HEK293 (cell line): ENCODE results near the gene ECPAS.
A peak's percentile ranks its signal among the peaks of the same experiment; 100 is the strongest.
"Not testable (repeated sequence)": the region's sequence is repeated elsewhere in the genome, so short reads cannot be mapped to it uniquely, and the experiment has no call there.

Experiments
- CTCF ChIA-PET: fragments of 350-600 bp; formaldehyde crosslinking; extraction: SDS; loops from one replicate; lab custom pipeline; 2021; ENCODE audit warnings: antibody characterized with exemption; lab: Yijun Ruan, JAX
- POLR2A ChIA-PET: fragments of 300-600 bp; formaldehyde crosslinking; extraction: SDS; loops from one replicate; lab custom pipeline; 2020; ENCODE audit warnings: antibody characterized with exemption, inconsistent platforms; lab: Yijun Ruan, JAX
- H3K27ac ChIP-seq: fragments of 200-500 bp; sonication (Bioruptor generic); 2 replicates; pipeline ENCODE4 v1.5.1; 2014; ENCODE audit warnings: low read depth, low read length, control low read depth, inconsistent platforms; ENCODE audit errors: extremely low read depth
- H3K36me3 ChIP-seq, 2 experiments: fragments of 200-500 bp in 1 of 2; sonication (Bioruptor generic) in 1 of 2; 1 replicate in 1 of 2; 2 replicates in 1 of 2; pipeline ENCODE4 v1.5.1; 2014 to 2017; ENCODE audit warnings: inconsistent platforms in 2 of 2, low read length in 2 of 2; ENCODE audit not compliant: control insufficient read depth in 2 of 2, insufficient read depth in 1 of 2
- H3K4me1 ChIP-seq: fragments of 200-500 bp; sonication (Bioruptor generic); 2 replicates; pipeline ENCODE4 v1.5.1; 2014; ENCODE audit warnings: mild to moderate bottlenecking, low read length, inconsistent platforms; ENCODE audit not compliant: control insufficient read depth, insufficient read depth
- H3K4me3 ChIP-seq: 2 replicates; pipeline ENCODE4 v1.5.1; 2011; ENCODE audit warnings: low read depth, mild to moderate bottlenecking, control low read depth, low read length, moderate library complexity
- H3K9me3 ChIP-seq: fragments of 200-500 bp; sonication (Bioruptor generic); 2 replicates; pipeline ENCODE4 v1.5.1; 2014; ENCODE audit warnings: low read depth, low read length, inconsistent platforms; ENCODE audit not compliant: control insufficient read depth, insufficient read depth
- HOXC10 ChIP-seq: sonication (generic); formaldehyde crosslinking; IDR thresholded peaks from 2 replicates; pipeline ENCODE4 v1.8.1; 2023; ENCODE audit warnings: mild to moderate bottlenecking, missing genetic modification reagents
- KLF8 ChIP-seq: fragments of 450-650 bp; formaldehyde crosslinking; IDR thresholded peaks from 2 replicates; pipeline ENCODE4 v1.5.1; 2016; ENCODE audit warnings: missing biosample characterization, missing genetic modification characterization
- MYNN ChIP-seq: fragments of 450-650 bp; formaldehyde crosslinking; IDR thresholded peaks from 2 replicates; pipeline ENCODE4 v1.5.1; 2016; ENCODE audit warnings: missing biosample characterization, missing genetic modification characterization, borderline replicate concordance
- MZF1 ChIP-seq: fragments of 450-650 bp; formaldehyde crosslinking; IDR thresholded peaks from 2 replicates; pipeline ENCODE4 v1.5.1; 2017; ENCODE audit warnings: missing biosample characterization, missing genetic modification characterization, borderline replicate concordance
- REPIN1 ChIP-seq: fragments of 450-650 bp; formaldehyde crosslinking; IDR thresholded peaks from 2 replicates; pipeline ENCODE4 v1.5.1; 2017; ENCODE audit warnings: missing biosample characterization, missing genetic modification characterization, low read depth
- SETDB1 ChIP-seq: IDR thresholded peaks from one replicate; pipeline ENCODE4 v1.6.1; 2017; ENCODE audit warnings: mild to moderate bottlenecking, low read length, moderate library complexity, mixed read lengths; ENCODE audit not compliant: insufficient read length
- TRIM28 ChIP-seq: IDR thresholded peaks from 2 replicates; pipeline ENCODE4 v1.6.1; 2011; ENCODE audit warnings: low read length, control low read depth, borderline replicate concordance
- ZBTB7A ChIP-seq: fragments of 450-650 bp; formaldehyde crosslinking; IDR thresholded peaks from 2 replicates; pipeline ENCODE4 v1.5.1; 2016; ENCODE audit warnings: low read depth, missing biosample characterization, missing genetic modification characterization
- ZFHX2 ChIP-seq: fragments of 450-650 bp; formaldehyde crosslinking; conservative IDR thresholded peaks from 2 replicates; pipeline ENCODE4 v1.5.1; 2016; ENCODE audit warnings: missing biosample characterization, missing genetic modification characterization
- ZFP41 ChIP-seq: fragments of 450-650 bp; formaldehyde crosslinking; IDR thresholded peaks from 2 replicates; pipeline ENCODE4 v1.5.1; 2016; ENCODE audit warnings: missing biosample characterization, missing genetic modification characterization, borderline replicate concordance
- ZIC2 ChIP-seq: fragments of 450-650 bp; formaldehyde crosslinking; IDR thresholded peaks from 2 replicates; pipeline ENCODE4 v1.5.1; 2016; ENCODE audit warnings: missing biosample characterization, missing genetic modification characterization
- ZNF114 ChIP-seq: fragments of 450-650 bp; formaldehyde crosslinking; IDR thresholded peaks from 2 replicates; pipeline ENCODE4 v1.5.0; 2017; ENCODE audit warnings: missing biosample characterization, missing genetic modification characterization
- ZNF140 ChIP-seq: fragments of 450-650 bp; formaldehyde crosslinking; IDR thresholded peaks from 2 replicates; pipeline ENCODE4 v1.5.1; 2016; ENCODE audit warnings: missing biosample characterization, missing genetic modification characterization
- ZNF19 ChIP-seq: fragments of 450-650 bp; formaldehyde crosslinking; IDR thresholded peaks from 2 replicates; pipeline ENCODE4; 2016; ENCODE audit warnings: missing biosample characterization, missing genetic modification characterization, low read depth
- ZNF391 ChIP-seq: fragments of 450-650 bp; formaldehyde crosslinking; IDR thresholded peaks from 2 replicates; pipeline ENCODE4 v1.5.1; 2016; ENCODE audit warnings: low read depth, missing biosample characterization, missing genetic modification characterization, borderline replicate concordance
- ZNF48 ChIP-seq: fragments of 450-650 bp; formaldehyde crosslinking; IDR thresholded peaks from 2 replicates; pipeline ENCODE4 v1.5.1; 2016; ENCODE audit warnings: missing biosample characterization, missing genetic modification characterization
- ZNF510 ChIP-seq: fragments of 450-650 bp; formaldehyde crosslinking; IDR thresholded peaks from 2 replicates; pipeline ENCODE4 v1.5.1; 2018; ENCODE audit warnings: mild to moderate bottlenecking, missing genetic modification characterization, missing biosample characterization; ENCODE audit not compliant: insufficient replicate concordance
- ZNF529 ChIP-seq: fragments of 450-650 bp; formaldehyde crosslinking; IDR thresholded peaks from 2 replicates; pipeline ENCODE4 v1.5.1; 2017; ENCODE audit warnings: missing genetic modification characterization, missing biosample characterization; ENCODE audit not compliant: insufficient replicate concordance
- ZNF585B ChIP-seq: fragments of 450-650 bp; formaldehyde crosslinking; IDR thresholded peaks from 2 replicates; pipeline ENCODE4 v1.5.1; 2016; ENCODE audit warnings: missing biosample characterization, missing genetic modification characterization
- ZNF701 ChIP-seq: fragments of 450-650 bp; formaldehyde crosslinking; IDR thresholded peaks from 2 replicates; pipeline ENCODE4 v1.5.1; 2016; ENCODE audit warnings: missing biosample characterization, missing genetic modification characterization
- ZNF837 ChIP-seq: fragments of 450-650 bp; formaldehyde crosslinking; IDR thresholded peaks from 2 replicates; pipeline ENCODE4 v1.5.1; 2016; ENCODE audit warnings: missing biosample characterization, missing genetic modification characterization
- TF ChIP-seq, protein P1 (sequence below): fragments of 450-650 bp; formaldehyde crosslinking; IDR thresholded peaks from 2 replicates; pipeline ENCODE4 v1.5.1; 2016; ENCODE audit warnings: missing biosample characterization, missing genetic modification characterization
- TF ChIP-seq, protein P2 (sequence below): fragments of 450-650 bp; formaldehyde crosslinking; IDR thresholded peaks from 2 replicates; pipeline ENCODE4 v1.5.1; 2017; ENCODE audit warnings: missing biosample characterization, missing genetic modification characterization

Gene ECPAS

DNA sequence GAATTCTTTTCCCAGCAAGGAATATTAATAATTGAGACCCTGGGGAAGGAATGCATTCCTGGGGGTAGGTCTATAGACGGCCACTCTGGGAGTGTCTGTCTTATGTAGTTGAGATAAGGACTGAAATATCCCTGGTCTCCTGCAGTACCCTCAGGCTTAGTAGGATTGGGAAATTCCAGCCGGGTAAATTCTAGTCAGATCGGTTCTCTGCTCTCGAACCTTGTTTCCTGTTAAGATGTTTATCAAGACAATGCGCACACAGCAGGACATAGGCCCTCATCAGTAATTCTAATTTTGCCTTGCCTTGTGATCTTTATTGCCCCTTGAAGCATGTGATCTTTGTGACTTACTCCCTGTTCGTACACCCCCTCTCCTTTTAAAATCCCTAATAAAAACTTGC is 27.4 kb upstream of the ECPAS start:
- CTCF ChIA-PET, H3K9me3 ChIP-seq, H3K4me3 ChIP-seq, H3K27ac ChIP-seq, H3K4me1 ChIP-seq, POLR2A ChIA-PET, H3K36me3 ChIP-seq: not testable (repeated sequence)
- 0 out of 2 replicates have a peak, but pooled peaks have one; percentile 18 for TF ChIP-seq TRIM28
- TF ChIP-seq SETDB1 = peak; percentile 18

DNA sequence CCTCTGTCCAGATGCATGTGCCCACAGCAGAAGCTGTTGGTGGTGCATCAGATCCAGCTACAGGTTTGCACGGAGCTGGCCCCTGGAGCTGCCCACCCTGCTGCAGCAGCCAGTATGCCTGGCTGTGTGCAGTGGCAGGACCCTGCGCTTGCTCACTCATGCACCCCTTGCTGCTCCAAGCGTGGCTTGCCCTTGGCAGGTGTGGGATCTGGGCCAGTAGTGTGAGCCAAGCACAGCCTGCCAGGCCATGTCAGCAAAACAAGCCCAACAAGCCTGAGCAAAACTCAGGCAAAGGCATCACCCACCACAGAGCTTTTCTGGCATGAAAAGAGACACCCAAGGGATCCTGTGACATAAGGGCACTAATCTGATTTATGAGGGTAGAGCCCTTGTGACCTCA is 18.3 kb upstream of the ECPAS start:
- POLR2A ChIA-PET = interaction anchor here (0.7 kb wide), 1 partner anchor 23 kb away, joined by 4 read pairs; no protein-coding TSS in a partner anchor
- H3K4me3 ChIP-seq = no peak overlapping the region
- no peaks in the 10 kb centered on the region for H3K4me1 ChIP-seq
- no peaks in the 10 kb centered on the region for H3K9me3 ChIP-seq
- H3K27ac ChIP-seq = no peak overlapping the region
- H3K36me3 ChIP-seq = no peaks in the 10 kb centered on the region
- CTCF ChIA-PET = interaction anchor here (0.5 to 0.7 kb wide), 3 partner anchors 9 to 524 kb away, joined by 3 read pairs; no protein-coding TSS in a partner anchor
- TF ChIP-seq ZFHX2 = no peak
- TF ChIP-seq ZNF48 (tag by site-specific recombination) = no peak
- no peak for TF ChIP-seq ZFP41 (tag by site-specific recombination)
- no peak for TF ChIP-seq HOXC10
- TF ChIP-seq ZNF19 (tag by site-specific recombination) = no peak
- no peak for TF ChIP-seq ZNF837 (tag by site-specific recombination)
- no peak for TF ChIP-seq MYNN (tag by site-specific recombination)
- TF ChIP-seq, protein P1, sequence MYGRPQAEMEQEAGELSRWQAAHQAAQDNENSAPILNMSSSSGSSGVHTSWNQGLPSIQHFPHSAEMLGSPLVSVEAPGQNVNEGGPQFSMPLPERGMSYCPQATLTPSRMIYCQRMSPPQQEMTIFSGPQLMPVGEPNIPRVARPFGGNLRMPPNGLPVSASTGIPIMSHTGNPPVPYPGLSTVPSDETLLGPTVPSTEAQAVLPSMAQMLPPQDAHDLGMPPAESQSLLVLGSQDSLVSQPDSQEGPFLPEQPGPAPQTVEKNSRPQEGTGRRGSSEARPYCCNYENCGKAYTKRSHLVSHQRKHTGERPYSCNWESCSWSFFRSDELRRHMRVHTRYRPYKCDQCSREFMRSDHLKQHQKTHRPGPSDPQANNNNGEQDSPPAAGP = no peak
- TF ChIP-seq ZIC2 (tag by site-specific recombination) = no peak
- no peak for TF ChIP-seq ZNF701 (tag by site-specific recombination)
- TF ChIP-seq KLF8 (tag by site-specific recombination) = no peak
- TF ChIP-seq ZNF114 (tag by site-specific recombination) = no peak
- TF ChIP-seq MZF1 = no peak
- no peak for TF ChIP-seq ZNF585B (tag by site-specific recombination)
- TF ChIP-seq, protein P2, sequence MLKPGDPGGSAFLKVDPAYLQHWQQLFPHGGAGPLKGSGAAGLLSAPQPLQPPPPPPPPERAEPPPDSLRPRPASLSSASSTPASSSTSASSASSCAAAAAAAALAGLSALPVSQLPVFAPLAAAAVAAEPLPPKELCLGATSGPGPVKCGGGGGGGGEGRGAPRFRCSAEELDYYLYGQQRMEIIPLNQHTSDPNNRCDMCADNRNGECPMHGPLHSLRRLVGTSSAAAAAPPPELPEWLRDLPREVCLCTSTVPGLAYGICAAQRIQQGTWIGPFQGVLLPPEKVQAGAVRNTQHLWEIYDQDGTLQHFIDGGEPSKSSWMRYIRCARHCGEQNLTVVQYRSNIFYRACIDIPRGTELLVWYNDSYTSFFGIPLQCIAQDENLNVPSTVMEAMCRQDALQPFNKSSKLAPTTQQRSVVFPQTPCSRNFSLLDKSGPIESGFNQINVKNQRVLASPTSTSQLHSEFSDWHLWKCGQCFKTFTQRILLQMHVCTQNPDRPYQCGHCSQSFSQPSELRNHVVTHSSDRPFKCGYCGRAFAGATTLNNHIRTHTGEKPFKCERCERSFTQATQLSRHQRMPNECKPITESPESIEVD (tag by site-specific recombination) = no peak
- TF ChIP-seq REPIN1 (tag by site-specific recombination) = no peak
- no peak for TF ChIP-seq ZNF529 (tag by site-specific recombination)
- TF ChIP-seq SETDB1 = no peak

DNA sequence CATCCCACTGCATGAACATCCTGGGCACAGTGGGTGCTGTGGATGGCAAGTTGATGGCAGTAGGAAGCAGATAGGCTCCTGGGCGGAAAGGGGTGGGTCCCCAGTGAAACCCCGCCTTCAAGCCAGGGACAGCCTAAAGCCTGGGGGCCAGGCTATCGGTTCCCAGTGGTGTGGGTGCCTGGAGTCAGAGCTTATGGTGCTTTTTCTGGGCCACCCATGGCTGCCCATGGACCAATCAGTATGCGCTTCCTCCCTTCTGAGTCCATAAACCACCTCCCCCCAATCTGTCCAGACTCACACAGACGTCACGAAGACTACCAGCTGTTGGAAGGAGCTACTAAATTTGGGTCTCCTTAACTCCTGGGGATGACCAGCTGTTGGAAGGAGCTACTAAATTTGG is 17.5 kb upstream of the ECPAS start:
- POLR2A ChIA-PET = no interaction called here
- no peaks in the 10 kb centered on the region for H3K9me3 ChIP-seq
- no peak overlapping the region for H3K4me3 ChIP-seq
- no peak overlapping the region for H3K27ac ChIP-seq
- H3K36me3 ChIP-seq = no peaks in the 10 kb centered on the region
- TF ChIP-seq SETDB1 = no peak
- TF ChIP-seq ZNF391 = no peak
- no peak for TF ChIP-seq ZNF140 (tag by site-specific recombination)
- no peak for TF ChIP-seq ZBTB7A (tag by site-specific recombination)
- TF ChIP-seq ZNF510 (tag by site-specific recombination) = no peak
- CTCF ChIA-PET = no interaction called here
- no peaks in the 10 kb centered on the region for H3K4me1 ChIP-seq
